Stimulated activated naive B cell treated with anti-CD40 and anti-IgM and Interleukin-4, amounts not matched to agents 10 μg/mL and 1 μg/mL and 100 μg/mL, for 72 hours (primary cell): ENCODE measurements around the gene SLC2A5.

Source experiments
- ATAC-seq, 2 donors: fragments of 150-1000 bp; cut with Tn5 transposase; replicated peaks; 2 replicates each; pipeline ENCODE4 v1.10.0; 2021; ENCODE audit warnings: moderate library complexity in 1 of 2
- DNase-seq: peaks from one replicate; pipeline ENCODE4 v3.0.0; 2021
- H3K27ac Mint-ChIP-seq: one replicate; pipeline ENCODE4 v1.8.0; 2022; ENCODE audit warnings: mild to moderate bottlenecking, mixed read lengths
- H3K27me3 Mint-ChIP-seq, 2 donors: one replicate each; pipeline ENCODE4 v1.8.0; 2022; ENCODE audit warnings: mixed read lengths in 2 of 2
- H3K36me3 Mint-ChIP-seq, 2 donors: one replicate each; pipeline ENCODE4 v1.8.0; 2022; ENCODE audit warnings: mixed read lengths in 2 of 2, mild to moderate bottlenecking in 1 of 2
- H3K4me1 Mint-ChIP-seq, 2 donors: one replicate each; pipeline ENCODE4 v1.8.0; 2022; ENCODE audit warnings: mixed read lengths in 2 of 2, mild to moderate bottlenecking in 1 of 2
- H3K4me3 Mint-ChIP-seq, 2 donors: one replicate each; pipeline ENCODE4 v1.8.0; 2022; ENCODE audit warnings: mild to moderate bottlenecking in 2 of 2, mixed read lengths in 2 of 2, moderate library complexity in 1 of 2
- H3K9me3 Mint-ChIP-seq, 2 donors: one replicate each; pipeline ENCODE4 v1.8.0; 2022; ENCODE audit warnings: mixed read lengths in 2 of 2, mild to moderate bottlenecking in 1 of 2

Gene SLC2A5

GRCh38 chr1:9081473-9081872, 12.0 kb upstream of the SLC2A5 start:
- ATAC-seq (no peak), DNase-seq (no peak)
- Mint-ChIP-seq H3K27me3 (peaks cover 18 to 31% of the 10 kb centered on the region in 2 donors), H3K27ac (no peak overlapping the region), H3K4me3 (no peak overlapping the region), H3K36me3 (peaks cover 0 to 3% of the 10 kb centered on the region in 2 donors), H3K9me3 (no peaks in the 10 kb centered on the region), H3K4me1 (peaks cover 50 to 82% of the 10 kb centered on the region in 2 donors)

GRCh38 chr1:9080705-9081291, 11.4 kb upstream of the SLC2A5 start:
- Mint-ChIP-seq H3K27ac (no peak overlapping the region), H3K4me3 (no peak overlapping the region), H3K9me3 (no peaks in the 10 kb centered on the region), H3K27me3 (peaks cover 18 to 31% of the 10 kb centered on the region in 2 donors), H3K36me3 (peaks cover 0 to 3% of the 10 kb centered on the region in 2 donors), H3K4me1 (peaks cover 53 to 87% of the 10 kb centered on the region in 2 donors)
- no peak for DNase-seq
- ATAC-seq, result no peak

- ATAC-seq (no peak), DNase-seq (no peak)
- H3K4me3 Mint-ChIP-seq, result no peak overlapping the region
- H3K27me3 Mint-ChIP-seq, result peaks cover 13 to 26% of the 10 kb centered on the region in 2 donors
- no peaks in the 10 kb centered on the region for H3K9me3 Mint-ChIP-seq
- H3K27ac Mint-ChIP-seq, result no peak overlapping the region
- H3K4me1 Mint-ChIP-seq, result peaks cover 50 to 87% of the 10 kb centered on the region in 2 donors
- peaks cover 0 to 3% of the 10 kb centered on the region in 2 donors for H3K36me3 Mint-ChIP-seq
Observed at GRCh38 chr1:9079988-9080704, 10.7 kb upstream of the SLC2A5 start.

GRCh38 chr1:9078752-9079500, 9.5 kb upstream of the SLC2A5 start:
- Mint-ChIP-seq H3K27me3 (peaks cover 8 to 15% of the 10 kb centered on the region in 2 donors), H3K36me3 (peaks cover 0 to 3% of the 10 kb centered on the region in 2 donors), H3K4me1 (peaks cover 48 to 88% of the 10 kb centered on the region in 2 donors), H3K4me3 (peak overlapping the region in 1 of 2 donors; percentile 60), H3K9me3 (no peaks in the 10 kb centered on the region), H3K27ac (peak overlapping the region; percentile 51)
- no peak for DNase-seq
- ATAC-seq, result no peak

- Mint-ChIP-seq H3K36me3 (peaks cover 0 to 3% of the 10 kb centered on the region in 2 donors), H3K27ac (peak overlapping the region; percentile 51), H3K9me3 (no peaks in the 10 kb centered on the region), H3K4me1 (peaks cover 48 to 91% of the 10 kb centered on the region in 2 donors), H3K4me3 (peak overlapping the region in 1 of 2 donors; percentile 35), H3K27me3 (peaks cover 8 to 15% of the 10 kb centered on the region in 2 donors)
- ATAC-seq (peak; percentile 69 to 77), DNase-seq (peak; percentile 63)
Observed at GRCh38 chr1:9078015-9078751, 8.7 kb upstream of the SLC2A5 start.

- Mint-ChIP-seq H3K4me1 (peaks cover 42 to 79% of the 10 kb centered on the region in 2 donors), H3K27me3 (peaks cover 4 to 10% of the 10 kb centered on the region in 2 donors), H3K4me3 (peak overlapping the region; percentile 58 to 59), H3K27ac (peak overlapping the region; percentile 20), H3K9me3 (no peaks in the 10 kb centered on the region), H3K36me3 (peaks cover 0 to 3% of the 10 kb centered on the region in 2 donors)
- ATAC-seq (peak; percentile 39 to 41), DNase-seq (no peak)
Observed at GRCh38 chr1:9075022-9075421, 5.6 kb upstream of the SLC2A5 start.

- DNase-seq (no peak), ATAC-seq (no peak)
- peak overlapping the region; percentile 59 for H3K27ac Mint-ChIP-seq
- no peak overlapping the region for H3K4me3 Mint-ChIP-seq
- no peaks in the 10 kb centered on the region for H3K27me3 Mint-ChIP-seq
- H3K4me1 Mint-ChIP-seq, result peaks cover 41 to 79% of the 10 kb centered on the region in 2 donors
- H3K36me3 Mint-ChIP-seq, result peaks cover 0 to 3% of the 10 kb centered on the region in 2 donors
- H3K9me3 Mint-ChIP-seq, result no peaks in the 10 kb centered on the region
Observed at GRCh38 chr1:9073143-9073542, 3.7 kb upstream of the SLC2A5 start.

GRCh38 chr1:9071554-9072235, 2.3 kb upstream of the SLC2A5 start:
- no peak overlapping the region for H3K4me3 Mint-ChIP-seq

GRCh38 chr1:9070486-9070885, 1.1 kb upstream of the SLC2A5 start:
- DNase-seq (no peak), ATAC-seq (no peak)
- Mint-ChIP-seq H3K27me3 (no peaks in the 10 kb centered on the region), H3K4me3 (peak overlapping the region in 1 of 2 donors; percentile 51), H3K27ac (peak overlapping the region; percentile 95), H3K4me1 (peaks cover 43 to 88% of the 10 kb centered on the region in 2 donors), H3K9me3 (no peaks in the 10 kb centered on the region), H3K36me3 (peaks cover 0 to 9% of the 10 kb centered on the region in 2 donors)

More at GRCh38 chr1:9071554-9072235, 2.3 kb upstream of the SLC2A5 start:
- ATAC-seq (no peak), DNase-seq (no peak)
- H3K4me1 Mint-ChIP-seq, result peaks cover 46 to 88% of the 10 kb centered on the region in 2 donors
- no peaks in the 10 kb centered on the region for H3K9me3 Mint-ChIP-seq
- H3K36me3 Mint-ChIP-seq, result peaks cover 0 to 9% of the 10 kb centered on the region in 2 donors
- no peak overlapping the region for H3K27ac Mint-ChIP-seq
- no peaks in the 10 kb centered on the region for H3K27me3 Mint-ChIP-seq

- H3K27ac Mint-ChIP-seq, result peak overlapping the region; percentile 95
- H3K4me3 Mint-ChIP-seq, result peak overlapping the region; percentile 87 to 88
- H3K4me1 Mint-ChIP-seq, result peaks cover 40 to 87% of the 10 kb centered on the region in 2 donors
- peaks cover 0 to 4% of the 10 kb centered on the region in 2 donors for H3K27me3 Mint-ChIP-seq
- no peak for ATAC-seq
- no peak for DNase-seq
- H3K9me3 Mint-ChIP-seq, result no peaks in the 10 kb centered on the region
- peaks cover 0 to 9% of the 10 kb centered on the region in 2 donors for H3K36me3 Mint-ChIP-seq
Observed at GRCh38 chr1:9068981-9069325, 482 bp downstream of the SLC2A5 start.

- no peak for DNase-seq
- Mint-ChIP-seq H3K9me3 (no peaks in the 10 kb centered on the region), H3K27me3 (peaks cover 0 to 4% of the 10 kb centered on the region in 2 donors), H3K4me3 (peak overlapping the region in 1 of 2 donors; percentile 22), H3K4me1 (peaks cover 35 to 75% of the 10 kb centered on the region in 2 donors), H3K27ac (peak overlapping the region; percentile 70), H3K36me3 (peaks cover 0 to 9% of the 10 kb centered on the region in 2 donors)
- no peak for ATAC-seq
Observed at GRCh38 chr1:9066945-9067807, 2.3 kb downstream of the SLC2A5 start.

- Mint-ChIP-seq H3K4me1 (peaks cover 40 to 74% of the 10 kb centered on the region in 2 donors), H3K36me3 (peaks cover 0 to 9% of the 10 kb centered on the region in 2 donors), H3K4me3 (no peak overlapping the region), H3K27me3 (peaks cover 0 to 4% of the 10 kb centered on the region in 2 donors), H3K9me3 (no peaks in the 10 kb centered on the region), H3K27ac (no peak overlapping the region)
- no peak for ATAC-seq
- DNase-seq, result no peak
Observed at GRCh38 chr1:9065213-9065751, 4.2 kb downstream of the SLC2A5 start.
